NCI-H446 (cell line): ENCODE data around the gene SPANXN1.
"Not testable (repeated sequence)": the region's sequence is repeated elsewhere in the genome, so short reads cannot be mapped to it uniquely, and the experiment has no call there.

Experiments
- DNase-seq, 2 experiments: peaks; one replicate each; lab custom pipeline; 2025; lab: John Stamatoyannopoulos, UW

The SPANXN1 gene, protein sequence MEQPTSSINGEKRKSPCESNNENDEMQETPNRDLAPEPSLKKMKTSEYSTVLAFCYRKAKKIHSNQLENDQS

DNA sequence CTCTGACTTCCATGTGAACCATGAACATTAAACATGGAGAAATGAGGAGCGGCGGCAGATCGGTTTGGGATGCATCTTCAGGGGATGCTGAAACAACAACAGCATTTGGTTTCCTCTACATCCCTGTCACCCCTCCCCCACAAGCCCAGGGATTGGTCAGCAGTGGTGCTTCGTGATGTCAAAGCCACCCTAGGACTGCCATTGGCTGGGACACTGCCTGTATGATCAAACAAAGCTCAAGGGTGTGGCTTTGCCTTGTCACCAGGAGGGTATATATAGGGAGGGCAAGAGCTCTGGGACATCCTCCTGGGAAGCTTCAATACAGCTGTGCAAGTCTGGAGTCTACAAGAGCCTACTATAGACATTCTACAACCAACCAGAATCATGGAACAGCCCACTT is at the start of gene SPANXN1:
Gene SPANXN1, plus strand, starts transcription at position 301 of the 400 bp plus-strand sequence. Its CDS starts 84 bp downstream, at position 385.
- not testable (repeated sequence) for DNase-seq

DNA sequence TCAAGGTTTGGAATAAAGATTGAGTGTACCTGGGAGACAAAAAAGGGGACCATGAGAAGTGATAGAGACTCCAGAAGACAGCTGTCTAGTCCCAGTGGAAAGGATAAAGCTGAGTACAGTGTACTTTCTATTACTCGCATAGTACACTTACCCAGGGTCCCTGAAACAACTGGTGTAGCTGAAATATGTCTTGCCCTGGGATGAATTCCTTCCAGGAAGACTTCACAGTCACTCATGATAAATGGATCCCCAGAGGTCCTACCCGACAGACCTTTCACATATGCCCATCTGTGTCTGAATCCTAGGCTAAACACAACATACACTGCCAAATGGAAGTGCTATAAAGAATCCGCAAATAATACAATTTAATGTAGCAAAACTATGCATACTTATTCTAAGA is 48.2 kb upstream of the SPANXN1 start:
- DNase-seq, result no peak

DNA sequence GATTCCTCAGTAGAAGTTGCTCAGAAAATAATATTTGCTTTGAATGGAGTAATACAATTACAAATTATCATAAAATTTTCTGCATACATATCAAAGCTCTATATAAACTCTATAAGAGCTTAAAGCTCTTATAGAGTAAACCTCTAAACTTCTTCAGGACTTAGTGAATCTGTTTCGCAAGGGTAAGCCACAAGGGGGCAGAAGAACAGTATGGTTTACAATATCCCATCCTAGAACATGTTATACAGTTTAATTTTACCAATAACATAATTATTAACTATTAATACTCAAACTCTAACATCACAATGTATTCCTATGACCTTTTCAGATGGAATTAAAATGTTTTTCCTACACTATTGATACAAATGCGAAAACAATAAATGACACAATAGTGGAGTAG is 33.8 kb upstream of the SPANXN1 start:
- DNase-seq, result no peak

DNA sequence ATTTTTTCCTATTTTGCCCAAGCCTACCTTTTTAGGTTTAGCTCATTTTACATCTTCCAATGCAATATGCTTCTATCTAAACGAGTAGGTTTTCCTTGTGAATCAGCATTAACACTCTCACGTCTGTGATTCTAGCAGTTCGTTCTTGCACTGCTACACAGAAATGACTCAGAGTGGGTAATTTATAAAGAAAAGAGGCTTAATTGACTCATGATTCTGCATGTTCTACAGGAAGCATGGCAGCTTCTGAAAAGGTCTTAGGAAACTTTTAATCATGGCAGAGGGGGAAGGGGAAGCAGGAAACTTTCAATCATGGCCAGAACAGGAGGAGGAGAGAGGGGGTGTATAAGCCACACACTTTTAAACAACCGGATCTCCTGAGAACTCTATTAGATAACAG is 44.9 kb downstream of the SPANXN1 start:
- no peak for DNase-seq
